Muscle layer of colon (tissue), 2 donors: ENCODE measurements around the gene CCSER1.
"Not testable (repeated sequence)": the region's sequence is repeated elsewhere in the genome, so short reads cannot be mapped to it uniquely, and the experiment has no call there.

Experiments
- H3K27ac ChIP-seq: one replicate; pipeline ENCODE4 v1.7.0; 2013; ENCODE audit warnings: low read depth, mild to moderate bottlenecking, low read length, moderate library complexity
- H3K27me3 ChIP-seq, 2 donors: one replicate each; pipeline ENCODE4 v1.7.0; 2013; ENCODE audit warnings: low read length in 2 of 2, mild to moderate bottlenecking in 2 of 2; ENCODE audit not compliant: insufficient read depth in 2 of 2, control insufficient read depth in 1 of 2
- H3K36me3 ChIP-seq: one replicate; pipeline ENCODE4 v1.7.0; 2013; ENCODE audit warnings: mild to moderate bottlenecking, low read length; ENCODE audit not compliant: insufficient read depth
- H3K4me1 ChIP-seq: one replicate; pipeline ENCODE4 v1.7.0; 2013; ENCODE audit warnings: mild to moderate bottlenecking, low read length; ENCODE audit not compliant: insufficient read depth
- H3K4me3 ChIP-seq, 2 donors: one replicate each; pipeline ENCODE4 v1.7.0; 2013; ENCODE audit warnings: low read length in 2 of 2, low read depth in 1 of 2, mild to moderate bottlenecking in 1 of 2, moderate library complexity in 1 of 2
- H3K9ac ChIP-seq: one replicate; pipeline ENCODE4 v1.7.0; 2013; ENCODE audit warnings: low read length
- H3K9me3 ChIP-seq: one replicate; pipeline ENCODE4 v1.7.0; 2013; ENCODE audit warnings: mild to moderate bottlenecking, low read length
- donor health status: abdominal sarcoma.
- donor health status: Adenocarcinoma of cecum.

CCSER1 gene

GRCh38 chr4:91198951-91199350, 1071.8 kb downstream of the CCSER1 start:
- H3K27me3 ChIP-seq: no peaks in the 10 kb centered on the region
- H3K9me3 ChIP-seq: no peaks in the 10 kb centered on the region
- H3K27ac ChIP-seq: no peak overlapping the region
- no peak overlapping the region for H3K4me3 ChIP-seq
- no peaks in the 10 kb centered on the region for H3K4me1 ChIP-seq
- H3K9ac ChIP-seq: no peak overlapping the region
- H3K36me3 ChIP-seq: no peaks in the 10 kb centered on the region

- Histone ChIP-seq H3K27ac (no peak overlapping the region), H3K36me3 (no peaks in the 10 kb centered on the region), H3K9ac (no peak overlapping the region), H3K27me3 (no peaks in the 10 kb centered on the region), H3K4me1 (no peaks in the 10 kb centered on the region), H3K9me3 (no peaks in the 10 kb centered on the region), H3K4me3 (no peak overlapping the region)
Observed at GRCh38 chr4:91207535-91207934, 1080.3 kb downstream of the CCSER1 start.

GRCh38 chr4:91212211-91212610, 1085.0 kb downstream of the CCSER1 start:
- Histone ChIP-seq H3K4me3 (no peak overlapping the region), H3K27me3 (no peaks in the 10 kb centered on the region), H3K9ac (no peak overlapping the region), H3K27ac (no peak overlapping the region), H3K36me3 (no peaks in the 10 kb centered on the region), H3K9me3 (no peaks in the 10 kb centered on the region), H3K4me1 (no peaks in the 10 kb centered on the region)

DNA sequence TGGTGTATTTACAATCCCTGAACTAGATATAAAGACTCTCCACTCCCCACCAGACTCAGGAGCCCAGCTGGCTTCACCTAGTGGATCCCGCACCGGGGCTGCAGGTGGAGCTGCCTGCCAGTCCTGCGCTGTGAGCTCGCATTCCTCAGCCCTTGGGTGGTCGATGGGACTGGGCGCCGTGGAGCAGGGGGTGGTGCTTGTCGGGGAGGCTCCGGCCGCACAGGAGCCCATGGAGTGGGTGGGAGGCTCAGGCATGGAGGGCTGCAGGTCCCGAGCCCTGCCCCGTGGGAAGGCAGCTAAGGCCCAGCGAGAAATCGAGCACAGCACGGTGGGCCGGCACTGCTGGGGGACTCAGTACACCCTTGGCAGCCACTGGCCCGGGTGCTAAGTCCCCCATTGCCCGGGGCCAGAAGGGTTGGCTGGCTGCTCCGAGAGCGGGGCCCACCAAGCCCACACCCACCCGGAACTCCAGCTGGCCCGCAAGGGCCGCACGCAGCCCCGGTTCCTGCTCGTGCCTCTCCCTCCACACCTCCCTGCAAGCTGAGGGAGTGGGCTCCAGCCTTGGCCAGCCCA, 1090.7 kb downstream of the CCSER1 start:
- not testable (repeated sequence) for H3K27ac ChIP-seq, H3K9me3 ChIP-seq, H3K9ac ChIP-seq, H3K36me3 ChIP-seq, H3K4me1 ChIP-seq, H3K27me3 ChIP-seq, H3K4me3 ChIP-seq

DNA sequence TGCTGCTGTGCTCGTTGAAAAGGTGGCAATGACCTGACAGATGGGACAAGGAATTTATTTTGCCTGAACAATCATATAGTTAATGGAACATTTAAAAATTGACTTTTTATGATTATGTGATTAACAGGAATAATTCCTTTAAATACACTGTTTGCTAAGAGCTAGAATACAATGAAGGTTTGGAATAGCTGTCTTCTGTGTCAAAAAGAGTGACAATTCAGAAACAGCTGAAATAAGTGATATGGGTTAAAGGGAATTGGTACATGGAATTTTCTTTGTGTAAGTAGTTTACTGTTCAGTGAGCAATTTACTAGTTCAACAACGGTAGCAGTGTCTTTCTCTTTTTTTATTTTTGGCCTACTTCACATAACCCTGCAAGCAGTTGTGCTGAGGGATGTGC, 1093.1 kb downstream of the CCSER1 start:
- H3K9ac ChIP-seq: no peak overlapping the region
- H3K4me1 ChIP-seq: no peaks in the 10 kb centered on the region
- H3K27ac ChIP-seq: no peak overlapping the region
- H3K9me3 ChIP-seq: no peaks in the 10 kb centered on the region
- no peaks in the 10 kb centered on the region for H3K27me3 ChIP-seq
- H3K4me3 ChIP-seq: no peak overlapping the region
- no peaks in the 10 kb centered on the region for H3K36me3 ChIP-seq

GRCh38 chr4:91222014-91222413, 1094.8 kb downstream of the CCSER1 start:
- H3K27ac ChIP-seq: no peak overlapping the region
- no peak overlapping the region for H3K4me3 ChIP-seq

DNA sequence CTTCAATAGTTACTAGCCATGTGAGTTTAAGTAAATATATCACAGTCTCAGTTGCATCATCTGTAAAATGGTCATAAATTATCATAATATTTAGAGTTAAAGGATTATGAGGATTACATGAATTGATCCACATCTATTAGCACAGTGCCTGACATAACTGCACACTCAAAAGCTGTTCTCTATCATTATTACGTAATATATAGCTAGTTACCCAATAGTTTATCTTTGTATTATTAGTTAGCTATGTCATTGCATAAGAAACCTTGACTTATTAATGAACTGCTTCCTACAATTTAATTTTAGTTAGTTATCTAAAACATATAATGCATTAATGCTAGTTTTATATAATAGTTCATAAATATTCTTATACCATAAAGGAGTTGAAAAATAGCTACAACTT, 1099.7 kb downstream of the CCSER1 start:
- no peaks in the 10 kb centered on the region for H3K36me3 ChIP-seq
- no peaks in the 10 kb centered on the region for H3K27me3 ChIP-seq

More at GRCh38 chr4:91222014-91222413, 1094.8 kb downstream of the CCSER1 start:
- Histone ChIP-seq H3K27me3 (no peaks in the 10 kb centered on the region), H3K9ac (no peak overlapping the region), H3K9me3 (no peaks in the 10 kb centered on the region), H3K4me1 (no peaks in the 10 kb centered on the region), H3K36me3 (no peaks in the 10 kb centered on the region)

GRCh38 chr4:91228659-91229058, 1101.5 kb downstream of the CCSER1 start:
- Histone ChIP-seq H3K9me3 (no peaks in the 10 kb centered on the region), H3K4me1 (no peaks in the 10 kb centered on the region), H3K9ac (no peak overlapping the region), H3K27ac (no peak overlapping the region), H3K27me3 (no peaks in the 10 kb centered on the region), H3K36me3 (no peaks in the 10 kb centered on the region), H3K4me3 (no peak overlapping the region)

More for the DNA sequence above, 1099.7 kb downstream of the CCSER1 start:
- no peak overlapping the region for H3K4me3 ChIP-seq
- H3K9ac ChIP-seq: no peak overlapping the region
- no peak overlapping the region for H3K27ac ChIP-seq
- H3K4me1 ChIP-seq: no peaks in the 10 kb centered on the region
- no peaks in the 10 kb centered on the region for H3K9me3 ChIP-seq

DNA sequence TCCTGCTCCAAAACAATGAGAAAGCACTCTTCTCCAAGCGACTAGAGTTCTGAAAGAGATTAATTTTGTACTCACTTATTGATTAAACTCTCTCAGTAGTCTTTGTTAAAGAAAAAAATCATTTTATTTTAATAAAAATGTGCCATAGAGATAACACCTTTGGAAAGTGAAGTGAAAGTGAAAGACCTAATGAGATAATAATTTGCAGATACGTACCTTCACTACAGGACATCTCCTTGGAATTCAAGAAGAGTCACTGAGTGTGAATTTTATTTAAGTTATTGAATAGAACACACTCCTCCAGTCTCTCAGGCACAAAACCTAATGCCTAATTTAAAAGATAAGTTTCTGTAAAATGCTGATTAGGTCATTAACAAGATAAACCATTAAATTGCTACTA, 1106.0 kb downstream of the CCSER1 start:
- H3K9me3 ChIP-seq: no peaks in the 10 kb centered on the region
- no peaks in the 10 kb centered on the region for H3K36me3 ChIP-seq
- H3K4me1 ChIP-seq: no peaks in the 10 kb centered on the region
- no peak overlapping the region for H3K27ac ChIP-seq
- H3K27me3 ChIP-seq: no peaks in the 10 kb centered on the region
- no peak overlapping the region for H3K4me3 ChIP-seq
- H3K9ac ChIP-seq: no peak overlapping the region

DNA sequence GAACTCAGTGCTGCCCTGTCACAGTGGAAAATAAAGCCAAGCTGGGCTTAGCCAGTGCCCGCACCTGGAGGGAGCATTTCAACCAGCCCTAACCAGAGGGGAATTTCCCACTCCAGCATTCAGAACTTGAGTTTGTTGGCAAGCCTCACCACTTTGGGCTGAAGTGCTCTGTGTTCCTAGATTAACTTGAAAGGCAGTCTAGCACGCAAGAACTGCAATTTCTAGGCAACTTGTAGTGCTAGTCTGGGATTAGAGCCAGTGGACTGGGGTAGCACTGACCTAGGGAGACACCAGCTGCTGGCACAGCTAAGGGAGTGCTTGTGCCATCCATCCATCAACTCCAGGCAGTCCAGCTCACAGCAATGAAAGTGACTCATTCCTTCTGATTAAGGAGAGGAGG, 1115.9 kb downstream of the CCSER1 start:
- Histone ChIP-seq H3K4me1 (no peaks in the 10 kb centered on the region), H3K27ac (no peak overlapping the region), H3K9me3 (no peaks in the 10 kb centered on the region), H3K9ac (no peak overlapping the region), H3K36me3 (no peaks in the 10 kb centered on the region), H3K27me3 (no peaks in the 10 kb centered on the region), H3K4me3 (no peak overlapping the region)

GRCh38 chr4:91256043-91256442, 1128.8 kb downstream of the CCSER1 start:
- Histone ChIP-seq H3K9me3 (no peaks in the 10 kb centered on the region), H3K4me3 (no peak overlapping the region), H3K9ac (no peak overlapping the region), H3K36me3 (no peaks in the 10 kb centered on the region), H3K27me3 (no peaks in the 10 kb centered on the region), H3K4me1 (no peaks in the 10 kb centered on the region), H3K27ac (no peak overlapping the region)

GRCh38 chr4:91256751-91257150, 1129.6 kb downstream of the CCSER1 start:
- Histone ChIP-seq H3K27me3 (no peaks in the 10 kb centered on the region), H3K9me3 (no peaks in the 10 kb centered on the region), H3K4me1 (no peaks in the 10 kb centered on the region), H3K9ac (no peak overlapping the region), H3K27ac (no peak overlapping the region), H3K4me3 (no peak overlapping the region), H3K36me3 (no peaks in the 10 kb centered on the region)
